Mammary epithelial cell (primary cell): ENCODE measurements around the gene FBXL7.

Experiments
- EZH2 ChIP-seq: IDR thresholded peaks from 2 replicates; pipeline ENCODE4 v1.6.1; 2012; ENCODE audit warnings: low read length, inconsistent platforms, borderline replicate concordance
- TF ChIP-seq, protein P1 (sequence below), 2 donors: IDR thresholded peaks in 1 of 2; conservative IDR thresholded peaks in 1 of 2; 2 replicates each; pipeline ENCODE4 v1.5.1; 2011 to 2012; ENCODE audit warnings: inconsistent platforms in 2 of 2, low read length in 2 of 2, mild to moderate bottlenecking in 2 of 2, control low read depth in 1 of 2, low read depth in 1 of 2; ENCODE audit not compliant: insufficient read depth in 1 of 2; ENCODE audit errors: extremely low read depth in 1 of 2

DNA sequence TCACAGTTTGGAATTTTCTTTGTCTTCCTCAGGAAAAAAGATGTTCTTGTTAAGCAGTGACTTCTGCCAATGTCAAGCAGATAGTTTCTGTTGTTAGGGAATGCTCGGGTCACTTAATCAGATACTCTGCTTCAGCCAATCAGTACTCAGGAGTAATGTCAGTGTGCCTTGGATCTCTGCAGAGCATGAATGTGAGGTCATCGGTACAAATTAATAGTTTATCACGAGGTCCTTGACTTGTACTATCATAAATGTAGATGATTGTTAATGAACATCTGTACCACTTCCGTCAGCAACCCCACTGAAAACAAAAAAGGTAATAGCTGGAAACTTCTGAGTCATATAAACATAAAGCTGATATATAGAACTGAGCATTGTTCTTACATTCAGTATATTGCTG, 73.6 kb downstream of the FBXL7 start:
- TF ChIP-seq, protein P1, sequence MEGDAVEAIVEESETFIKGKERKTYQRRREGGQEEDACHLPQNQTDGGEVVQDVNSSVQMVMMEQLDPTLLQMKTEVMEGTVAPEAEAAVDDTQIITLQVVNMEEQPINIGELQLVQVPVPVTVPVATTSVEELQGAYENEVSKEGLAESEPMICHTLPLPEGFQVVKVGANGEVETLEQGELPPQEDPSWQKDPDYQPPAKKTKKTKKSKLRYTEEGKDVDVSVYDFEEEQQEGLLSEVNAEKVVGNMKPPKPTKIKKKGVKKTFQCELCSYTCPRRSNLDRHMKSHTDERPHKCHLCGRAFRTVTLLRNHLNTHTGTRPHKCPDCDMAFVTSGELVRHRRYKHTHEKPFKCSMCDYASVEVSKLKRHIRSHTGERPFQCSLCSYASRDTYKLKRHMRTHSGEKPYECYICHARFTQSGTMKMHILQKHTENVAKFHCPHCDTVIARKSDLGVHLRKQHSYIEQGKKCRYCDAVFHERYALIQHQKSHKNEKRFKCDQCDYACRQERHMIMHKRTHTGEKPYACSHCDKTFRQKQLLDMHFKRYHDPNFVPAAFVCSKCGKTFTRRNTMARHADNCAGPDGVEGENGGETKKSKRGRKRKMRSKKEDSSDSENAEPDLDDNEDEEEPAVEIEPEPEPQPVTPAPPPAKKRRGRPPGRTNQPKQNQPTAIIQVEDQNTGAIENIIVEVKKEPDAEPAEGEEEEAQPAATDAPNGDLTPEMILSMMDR (conservative IDR thresholded peaks at IDR 0.05 in 1 of 2, IDR thresholded peaks at IDR 0.05 in 1 of 2; ENCODE audit: extremely low read depth in 1 of 2, insufficient read depth in 1 of 2, low read depth in 1 of 2, low read length in 2 of 2): no peak
- TF ChIP-seq EZH2: no peak
